SK-MEL-5 (cell line): ENCODE results near the gene TNFAIP2. TPM values are rescaled to one million over a fixed set of nuclear protein-coding genes. Genes with fewer than 3 reads are reported as not detected.

ENCODE experiments used
- DNase-seq: peaks from one replicate; pipeline ENCODE4 v3.0.0-alpha.2; 2016; ENCODE audit warnings: low read depth, low spot score
- in situ Hi-C: cut with HindIII; loops from 2 replicates; pipeline ENCODE4 v1.10.0; 2016; ENCODE audit warnings: low sequenced_read_pairs, high pct_unique_total_duplicates, low pct_unique_long_range_greater_than_20kb
- polyA plus RNA-seq, 2 experiments: library from polyadenylated mRNA; depleted of rRNA; stranded (reverse); fragments of >200 nt; gene quantifications; 2 replicates each; pipeline ENCODE4 v1.2.3, GENCODE V29; 2015
- total RNA-seq: library from RNA; depleted of rRNA; stranded (reverse); fragments of >200 nt; shearing (Covaris generic); gene quantifications from 2 replicates; pipeline ENCODE4 v1.2.3, GENCODE V29; 2014; rRNA removed

The TNFAIP2 gene
- total RNA-seq: 0.29 TPM in 1 of 2 replicates, not detected in the other
- 0.44 TPM in 1 of 2 replicates, not detected in the other for polyA plus RNA-seq (2015; cell fraction: cytosol; rRNA removed)
- polyA plus RNA-seq (2015; cell fraction: nucleus; rRNA removed): 0.95 TPM in 1 of 2 replicates, not detected in the other

- in situ Hi-C loops: no loop called here
- DNase-seq: no peak
These were observed at the start of gene TNFAIP2 for GRCh38 chr14:103122947-103123633. Gene TNFAIP2, plus strand, starts transcription at chr14:103123461. Its CDS starts 2,997 bp downstream, at chr14:103126458.

GRCh38 chr14:103073876-103074728 lies 49.2 kb upstream of the TNFAIP2 start:
- in situ Hi-C loops: no loop called here
- no peak for DNase-seq

DNA sequence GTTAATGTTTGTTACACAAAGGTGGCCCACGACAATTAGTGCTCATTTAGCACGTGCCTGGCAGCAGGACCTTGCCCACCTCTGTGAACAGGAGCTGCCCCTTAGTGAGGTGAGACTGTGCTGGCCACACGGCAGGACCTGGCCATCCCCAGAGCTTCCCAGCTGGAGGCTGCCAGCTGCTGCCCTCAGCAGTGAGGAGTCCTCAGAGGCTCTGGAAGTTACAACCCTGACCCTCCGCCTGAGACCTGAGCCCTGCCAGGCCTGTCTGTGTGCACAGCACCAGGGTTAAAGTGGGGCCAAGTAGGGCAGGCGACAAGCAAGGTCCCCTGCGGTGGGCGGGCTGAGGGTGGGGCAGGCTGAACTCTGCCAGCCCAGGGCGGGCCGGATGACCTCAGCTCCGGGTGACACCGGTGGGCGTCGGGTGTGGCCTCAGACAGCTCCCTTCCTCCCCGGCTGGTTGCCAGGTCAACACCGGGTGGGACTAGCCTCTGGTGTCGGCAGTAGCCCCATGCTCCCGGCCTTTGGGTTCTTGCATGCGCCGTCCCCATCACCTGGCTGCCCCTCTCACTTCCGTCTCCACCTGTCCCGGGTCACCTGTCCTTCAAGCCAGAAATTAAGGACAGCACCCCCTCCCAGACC lies 48.4 kb upstream of the TNFAIP2 start:
- in situ Hi-C loops: no loop called here

GRCh38 chr14:103078420-103078749 lies 44.9 kb upstream of the TNFAIP2 start:
- DNase-seq: peak; percentile 80
- in situ Hi-C loops: no loop called here

More for the DNA sequence above, 48.4 kb upstream of the TNFAIP2 start:
- DNase-seq: no peak

- no peak for DNase-seq
- in situ Hi-C loops: no loop called here
These were observed 44.2 kb upstream of the TNFAIP2 start for GRCh38 chr14:103078860-103079587.

DNA sequence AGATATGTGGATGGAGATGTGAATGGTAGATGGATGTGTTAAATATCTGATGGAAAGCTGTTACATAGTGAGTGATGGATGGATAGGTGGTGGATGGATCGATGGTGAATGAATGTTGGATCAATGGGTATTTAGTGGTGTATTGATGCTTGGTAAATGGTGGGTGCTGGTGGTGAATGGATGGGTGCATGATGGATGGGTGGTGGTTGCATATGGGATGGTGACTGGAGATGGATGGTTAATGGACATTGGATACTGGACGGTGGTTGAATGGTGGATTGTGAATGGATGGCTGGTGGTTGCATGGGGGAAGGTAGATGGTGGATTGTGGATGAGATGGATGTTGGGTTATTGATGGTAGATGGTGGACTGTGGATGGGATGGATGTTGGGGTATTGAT lies 41.3 kb upstream of the TNFAIP2 start:
- in situ Hi-C loops: no loop called here
- no peak for DNase-seq

GRCh38 chr14:103084021-103084919 lies 39.0 kb upstream of the TNFAIP2 start, which contains the start of gene LBHD2:
Gene LBHD2, plus strand, starts transcription at chr14:103084210. Its CDS starts 1,803 bp downstream, at chr14:103086013.
- no peak for DNase-seq
- in situ Hi-C loops: no loop called here

GRCh38 chr14:103085106-103086091 lies 37.9 kb upstream of the TNFAIP2 start:
- in situ Hi-C loops: no loop called here
- DNase-seq: peak; percentile 43

DNA sequence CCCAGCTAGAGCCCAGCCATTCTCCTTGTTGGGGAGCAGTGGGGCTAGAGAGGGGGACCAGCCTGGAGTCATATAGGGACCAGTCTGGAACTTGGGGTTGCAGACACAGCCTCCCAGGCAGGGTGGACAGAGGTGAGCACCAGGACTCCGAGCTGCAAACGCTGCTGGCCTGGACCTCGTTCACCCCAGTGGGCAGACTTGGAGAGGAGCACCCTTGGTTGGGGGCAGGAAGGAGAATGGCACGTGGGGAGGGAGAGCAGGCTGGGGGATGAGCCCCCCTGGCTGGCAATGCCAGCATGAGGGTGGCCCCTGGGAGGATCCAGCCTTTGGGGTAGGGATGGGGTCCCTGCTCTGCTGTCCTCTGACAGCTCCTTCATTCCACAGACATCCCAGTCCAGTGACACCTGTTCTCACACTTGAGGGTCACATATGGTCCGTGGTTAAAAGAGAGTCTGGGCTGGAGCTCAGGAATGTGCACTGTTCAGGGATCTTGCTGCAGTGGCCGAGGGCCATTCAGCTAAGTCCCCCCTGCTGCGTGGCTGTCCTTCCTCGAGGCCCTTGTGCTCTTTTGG lies 36.4 kb upstream of the TNFAIP2 start:
- no peak for DNase-seq
- in situ Hi-C loops: no loop called here

DNA sequence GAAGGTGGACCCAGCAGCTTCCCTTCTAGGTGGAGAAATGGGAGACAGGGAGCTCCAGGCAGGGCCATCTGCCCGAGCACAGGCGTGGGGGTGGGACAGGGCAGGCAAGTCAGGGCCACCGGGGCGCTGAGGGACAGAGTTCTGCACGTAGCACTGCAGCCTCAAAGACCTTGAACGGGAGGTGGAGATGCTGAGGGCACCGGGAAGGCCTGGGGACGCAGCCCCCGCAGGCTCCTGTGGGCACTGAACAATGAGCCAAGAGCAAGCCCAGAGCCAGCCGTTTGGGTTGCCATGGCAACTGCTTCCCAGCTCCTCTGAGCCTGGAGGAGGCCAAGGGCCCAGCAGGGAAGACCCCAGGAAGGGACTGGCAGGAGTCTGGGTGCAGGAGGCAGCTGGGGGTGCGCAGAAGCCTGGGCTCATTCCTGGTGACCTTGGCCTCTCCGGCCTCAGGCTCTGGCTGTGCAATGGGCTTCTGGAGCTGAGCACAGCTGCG lies 35.9 kb upstream of the TNFAIP2 start:
- no peak for DNase-seq
- in situ Hi-C loops: no loop called here

- in situ Hi-C loops: no loop called here
These were observed 34.3 kb upstream of the TNFAIP2 start for GRCh38 chr14:103088921-103089320.

GRCh38 chr14:103089386-103090335 lies 33.6 kb upstream of the TNFAIP2 start:
- in situ Hi-C loops: no loop called here
- DNase-seq: no peak

More at GRCh38 chr14:103088921-103089320, 34.3 kb upstream of the TNFAIP2 start:
- DNase-seq: no peak

- in situ Hi-C loops: no loop called here
- no peak for DNase-seq
These were observed 32.7 kb upstream of the TNFAIP2 start for GRCh38 chr14:103090481-103091020.
